OCI-LY7 (cell line): ENCODE data around the gene LRRTM3.

Source experiments
- EZH2phosphoT487 ChIP-seq: fragments of 200-600 bp; sonication (generic); IDR thresholded peaks from 2 replicates; pipeline ENCODE4 v1.6.1; 2018; ENCODE audit warnings: low read depth, borderline replicate concordance, mild to moderate bottlenecking, mixed run types, antibody characterized with exemption, low read length, moderate library complexity, mixed read lengths
- TF ChIP-seq, protein P1 (sequence below): fragments of 200-600 bp; sonication (generic); conservative IDR thresholded peaks from 2 replicates; pipeline ENCODE4 v1.5.1; 2014; ENCODE audit warnings: mild to moderate bottlenecking, antibody characterized with exemption, low read length, moderate library complexity, mixed read lengths

DNA sequence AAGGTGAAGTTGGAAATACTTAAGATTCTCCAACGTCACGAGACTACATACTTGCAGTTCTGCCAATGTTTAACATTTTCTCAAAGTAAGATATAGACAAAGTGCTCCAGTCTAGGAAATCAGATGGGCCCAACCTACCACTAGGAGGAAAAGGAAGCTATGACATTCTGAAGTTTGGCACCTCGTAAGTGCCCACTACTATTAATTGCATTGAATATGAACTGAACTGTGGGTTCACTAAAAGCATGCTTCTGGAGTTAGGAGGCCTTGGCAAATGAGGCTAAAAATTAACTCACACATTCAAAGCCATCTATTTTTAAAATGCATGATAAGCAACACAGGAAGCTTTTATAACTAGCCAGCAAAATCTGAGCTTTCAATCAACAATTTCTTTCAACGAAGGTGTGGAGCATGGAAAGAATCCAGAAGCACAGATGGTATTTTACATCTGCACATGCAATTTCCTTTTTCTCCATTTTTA is 149.7 kb downstream of the LRRTM3 start:
- TF ChIP-seq EZH2phosphoT487: no peak
- TF ChIP-seq, protein P1, sequence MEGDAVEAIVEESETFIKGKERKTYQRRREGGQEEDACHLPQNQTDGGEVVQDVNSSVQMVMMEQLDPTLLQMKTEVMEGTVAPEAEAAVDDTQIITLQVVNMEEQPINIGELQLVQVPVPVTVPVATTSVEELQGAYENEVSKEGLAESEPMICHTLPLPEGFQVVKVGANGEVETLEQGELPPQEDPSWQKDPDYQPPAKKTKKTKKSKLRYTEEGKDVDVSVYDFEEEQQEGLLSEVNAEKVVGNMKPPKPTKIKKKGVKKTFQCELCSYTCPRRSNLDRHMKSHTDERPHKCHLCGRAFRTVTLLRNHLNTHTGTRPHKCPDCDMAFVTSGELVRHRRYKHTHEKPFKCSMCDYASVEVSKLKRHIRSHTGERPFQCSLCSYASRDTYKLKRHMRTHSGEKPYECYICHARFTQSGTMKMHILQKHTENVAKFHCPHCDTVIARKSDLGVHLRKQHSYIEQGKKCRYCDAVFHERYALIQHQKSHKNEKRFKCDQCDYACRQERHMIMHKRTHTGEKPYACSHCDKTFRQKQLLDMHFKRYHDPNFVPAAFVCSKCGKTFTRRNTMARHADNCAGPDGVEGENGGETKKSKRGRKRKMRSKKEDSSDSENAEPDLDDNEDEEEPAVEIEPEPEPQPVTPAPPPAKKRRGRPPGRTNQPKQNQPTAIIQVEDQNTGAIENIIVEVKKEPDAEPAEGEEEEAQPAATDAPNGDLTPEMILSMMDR: no peak
